ENCODE data around the gene CNGA3.
A peak's percentile ranks its signal among the peaks of the same experiment; 100 is the strongest.

CNGA3 gene

GRCh38 chr2:98378901-98379300 is 32.6 kb downstream of the CNGA3 start:
- no peaks in the 10 kb centered on the region for H3K79me2 ChIP-seq (ENCODE audit: control insufficient read depth, insufficient read depth, low read length)
- H3K4me1 ChIP-seq (ENCODE audit: control insufficient read depth, low read depth, low read length): peaks cover 7% of the 10 kb centered on the region
- no peak overlapping the region for H3K56ac ChIP-seq (ENCODE audit: low read length)
- DNase-seq: no peak
- H2BK15ac ChIP-seq (replicated peaks; ENCODE audit: low read depth): no peak overlapping the region
- H3K36me3 ChIP-seq (ENCODE audit: control insufficient read depth, insufficient read depth, low read length): no peaks in the 10 kb centered on the region
- no peak overlapping the region for H2BK120ac ChIP-seq (ENCODE audit: low read depth, low read length)
- no peak overlapping the region for H3K23ac ChIP-seq (ENCODE audit: low read length)
- H3K4me3 ChIP-seq (ENCODE audit: low read length): no peak overlapping the region
- H3K4me2 ChIP-seq (ENCODE audit: low read length): no peak overlapping the region
- no peak overlapping the region for H2AK5ac ChIP-seq (ENCODE audit: low read length)
- H4K8ac ChIP-seq (ENCODE audit: low read depth, low read length): no peak overlapping the region
- H3K27ac ChIP-seq (ENCODE audit: low read depth, low read length): no peak overlapping the region
- no CpG with 5 or more reads among the region's 4 CpGs for WGBS (ENCODE audit: extremely low coverage, insufficient coverage, low lambda C conversion rate)
- no peak overlapping the region for H4K5ac ChIP-seq (ENCODE audit: low read length)
- no peak overlapping the region for H2BK5ac ChIP-seq (ENCODE audit: low read length)
- no peak overlapping the region for H3K18ac ChIP-seq (ENCODE audit: low read length)
- H3K9ac ChIP-seq (ENCODE audit: low read length): no peak overlapping the region
- H3K79me1 ChIP-seq (ENCODE audit: low read length): no peaks in the 10 kb centered on the region
- no peaks in the 10 kb centered on the region for H3K27me3 ChIP-seq (ENCODE audit: insufficient read depth, low read length, poor library complexity)
- no peak overlapping the region for H3K4ac ChIP-seq (ENCODE audit: low read depth, low read length)

- no peak overlapping the region for H4K8ac ChIP-seq (ENCODE audit: low read depth, low read length)
- H3K27ac ChIP-seq (ENCODE audit: low read depth, low read length): no peak overlapping the region
- H3K23ac ChIP-seq (ENCODE audit: low read length): no peak overlapping the region
- H3K18ac ChIP-seq (ENCODE audit: low read length): no peak overlapping the region
- no peak overlapping the region for H3K9ac ChIP-seq (ENCODE audit: low read length)
- no peak overlapping the region for H2BK15ac ChIP-seq (replicated peaks; ENCODE audit: low read depth)
- no peaks in the 10 kb centered on the region for H3K79me2 ChIP-seq (ENCODE audit: control insufficient read depth, insufficient read depth, low read length)
- H2BK5ac ChIP-seq (ENCODE audit: low read length): no peak overlapping the region
- no peaks in the 10 kb centered on the region for H3K79me1 ChIP-seq (ENCODE audit: low read length)
- H2AK5ac ChIP-seq (ENCODE audit: low read length): no peak overlapping the region
- no peak overlapping the region for H2BK120ac ChIP-seq (ENCODE audit: low read depth, low read length)
- DNase-seq: no peak
- peaks cover 5% of the 10 kb centered on the region for H3K4me1 ChIP-seq (ENCODE audit: control insufficient read depth, low read depth, low read length)
- H3K4me3 ChIP-seq (ENCODE audit: low read length): no peak overlapping the region
- no peak overlapping the region for H4K5ac ChIP-seq (ENCODE audit: low read length)
- no peak overlapping the region for H3K4ac ChIP-seq (ENCODE audit: low read depth, low read length)
- H3K4me2 ChIP-seq (ENCODE audit: low read length): no peak overlapping the region
- no peaks in the 10 kb centered on the region for H3K27me3 ChIP-seq (ENCODE audit: insufficient read depth, low read length, poor library complexity)
- no CpG with 5 or more reads among the region's 14 CpGs for WGBS (ENCODE audit: extremely low coverage, insufficient coverage, low lambda C conversion rate)
- no peak overlapping the region for H3K56ac ChIP-seq (ENCODE audit: low read length)
- no peaks in the 10 kb centered on the region for H3K36me3 ChIP-seq (ENCODE audit: control insufficient read depth, insufficient read depth, low read length)
These were observed 33.3 kb downstream of the CNGA3 start for GRCh38 chr2:98379311-98380202.

- Histone ChIP-seq H3K4me3 (ENCODE audit: low read length) (no peak overlapping the region), H3K36me3 (ENCODE audit: control insufficient read depth, insufficient read depth, low read length) (no peaks in the 10 kb centered on the region), H3K79me2 (ENCODE audit: control insufficient read depth, insufficient read depth, low read length) (no peaks in the 10 kb centered on the region), H3K56ac (ENCODE audit: low read length) (no peak overlapping the region), H2BK120ac (ENCODE audit: low read depth, low read length) (no peak overlapping the region), H3K9ac (ENCODE audit: low read length) (no peak overlapping the region), H4K5ac (ENCODE audit: low read length) (no peak overlapping the region), H3K23ac (ENCODE audit: low read length) (no peak overlapping the region), H2BK5ac (ENCODE audit: low read length) (no peak overlapping the region), H3K4ac (ENCODE audit: low read depth, low read length) (no peak overlapping the region), H4K8ac (ENCODE audit: low read depth, low read length) (no peak overlapping the region), H3K27ac (ENCODE audit: low read depth, low read length) (no peak overlapping the region), H3K4me1 (ENCODE audit: control insufficient read depth, low read depth, low read length) (peaks cover 5% of the 10 kb centered on the region), H3K27me3 (ENCODE audit: insufficient read depth, low read length, poor library complexity) (no peaks in the 10 kb centered on the region), H3K4me2 (ENCODE audit: low read length) (no peak overlapping the region), H3K79me1 (ENCODE audit: low read length) (no peaks in the 10 kb centered on the region), H3K18ac (ENCODE audit: low read length) (no peak overlapping the region), H2AK5ac (ENCODE audit: low read length) (no peak overlapping the region), H2BK15ac (replicated peaks; ENCODE audit: low read depth) (no peak overlapping the region)
- WGBS (ENCODE audit: extremely low coverage, insufficient coverage, low lambda C conversion rate): no CpG with 5 or more reads among the region's 7 CpGs
- no peak for DNase-seq
These were observed 33.9 kb downstream of the CNGA3 start for GRCh38 chr2:98380203-98380535.

GRCh38 chr2:98381494-98381893 is 35.2 kb downstream of the CNGA3 start:
- H3K4me2 ChIP-seq (ENCODE audit: low read length): no peak overlapping the region
- H2BK15ac ChIP-seq (replicated peaks; ENCODE audit: low read depth): no peak overlapping the region

GRCh38 chr2:98382086-98382485 is 35.8 kb downstream of the CNGA3 start:
- Histone ChIP-seq H3K56ac (ENCODE audit: low read length) (peak overlapping the region; percentile 31), H3K79me2 (ENCODE audit: control insufficient read depth, insufficient read depth, low read length) (no peaks in the 10 kb centered on the region), H3K4me1 (ENCODE audit: control insufficient read depth, low read depth, low read length) (peaks cover 5% of the 10 kb centered on the region), H2BK120ac (ENCODE audit: low read depth, low read length) (no peak overlapping the region), H3K36me3 (ENCODE audit: control insufficient read depth, insufficient read depth, low read length) (no peaks in the 10 kb centered on the region), H3K79me1 (ENCODE audit: low read length) (no peaks in the 10 kb centered on the region), H2BK15ac (replicated peaks; ENCODE audit: low read depth) (no peak overlapping the region), H3K23ac (ENCODE audit: low read length) (no peak overlapping the region), H4K5ac (ENCODE audit: low read length) (no peak overlapping the region), H3K18ac (ENCODE audit: low read length) (no peak overlapping the region), H3K9ac (ENCODE audit: low read length) (no peak overlapping the region), H3K27ac (ENCODE audit: low read depth, low read length) (no peak overlapping the region), H2BK5ac (ENCODE audit: low read length) (peak overlapping the region; percentile 40), H2AK5ac (ENCODE audit: low read length) (no peak overlapping the region), H3K4me3 (ENCODE audit: low read length) (no peak overlapping the region), H3K27me3 (ENCODE audit: insufficient read depth, low read length, poor library complexity) (no peaks in the 10 kb centered on the region), H3K4me2 (ENCODE audit: low read length) (no peak overlapping the region), H4K8ac (ENCODE audit: low read depth, low read length) (no peak overlapping the region), H3K4ac (ENCODE audit: low read depth, low read length) (no peak overlapping the region)
- WGBS (ENCODE audit: extremely low coverage, insufficient coverage, low lambda C conversion rate): no CpG with 5 or more reads among the region's 11 CpGs
- DNase-seq: no peak

More at GRCh38 chr2:98381494-98381893, 35.2 kb downstream of the CNGA3 start:
- Histone ChIP-seq H2BK120ac (ENCODE audit: low read depth, low read length) (no peak overlapping the region), H3K56ac (ENCODE audit: low read length) (no peak overlapping the region), H3K9ac (ENCODE audit: low read length) (no peak overlapping the region), H3K18ac (ENCODE audit: low read length) (no peak overlapping the region), H3K4me3 (ENCODE audit: low read length) (no peak overlapping the region), H3K4me1 (ENCODE audit: control insufficient read depth, low read depth, low read length) (peaks cover 5% of the 10 kb centered on the region), H3K4ac (ENCODE audit: low read depth, low read length) (no peak overlapping the region), H3K79me2 (ENCODE audit: control insufficient read depth, insufficient read depth, low read length) (no peaks in the 10 kb centered on the region), H3K79me1 (ENCODE audit: low read length) (no peaks in the 10 kb centered on the region), H3K23ac (ENCODE audit: low read length) (no peak overlapping the region), H2AK5ac (ENCODE audit: low read length) (no peak overlapping the region), H2BK5ac (ENCODE audit: low read length) (no peak overlapping the region), H3K36me3 (ENCODE audit: control insufficient read depth, insufficient read depth, low read length) (no peaks in the 10 kb centered on the region), H3K27ac (ENCODE audit: low read depth, low read length) (no peak overlapping the region), H4K8ac (ENCODE audit: low read depth, low read length) (no peak overlapping the region), H3K27me3 (ENCODE audit: insufficient read depth, low read length, poor library complexity) (no peaks in the 10 kb centered on the region), H4K5ac (ENCODE audit: low read length) (no peak overlapping the region)
- peak; percentile 26 for DNase-seq
- WGBS (ENCODE audit: extremely low coverage, insufficient coverage, low lambda C conversion rate): no CpG with 5 or more reads among the region's 8 CpGs

- DNase-seq: no peak
- WGBS (ENCODE audit: extremely low coverage, insufficient coverage, low lambda C conversion rate): no CpG with 5 or more reads among the region's 7 CpGs
These were observed 36.5 kb downstream of the CNGA3 start for GRCh38 chr2:98382739-98383138.

More at GRCh38 chr2:98382739-98383138, 36.5 kb downstream of the CNGA3 start:
- no peak overlapping the region for H2BK15ac ChIP-seq (replicated peaks; ENCODE audit: low read depth)
- H3K23ac ChIP-seq (ENCODE audit: low read length): no peak overlapping the region
- H3K18ac ChIP-seq (ENCODE audit: low read length): no peak overlapping the region
- no peaks in the 10 kb centered on the region for H3K36me3 ChIP-seq (ENCODE audit: control insufficient read depth, insufficient read depth, low read length)
- H3K4ac ChIP-seq (ENCODE audit: low read depth, low read length): no peak overlapping the region
- peak overlapping the region; percentile 85 for H3K56ac ChIP-seq (ENCODE audit: low read length)
- no peak overlapping the region for H3K27ac ChIP-seq (ENCODE audit: low read depth, low read length)
- no peak overlapping the region for H2AK5ac ChIP-seq (ENCODE audit: low read length)
- H3K4me3 ChIP-seq (ENCODE audit: low read length): no peak overlapping the region
- no peaks in the 10 kb centered on the region for H3K27me3 ChIP-seq (ENCODE audit: insufficient read depth, low read length, poor library complexity)
- peak overlapping the region; percentile 42 for H3K9ac ChIP-seq (ENCODE audit: low read length)
- H3K4me1 ChIP-seq (ENCODE audit: control insufficient read depth, low read depth, low read length): peaks cover 5% of the 10 kb centered on the region
- H3K4me2 ChIP-seq (ENCODE audit: low read length): no peak overlapping the region
- H4K5ac ChIP-seq (ENCODE audit: low read length): no peak overlapping the region
- H4K8ac ChIP-seq (ENCODE audit: low read depth, low read length): no peak overlapping the region
- H3K79me2 ChIP-seq (ENCODE audit: control insufficient read depth, insufficient read depth, low read length): no peaks in the 10 kb centered on the region
- no peak overlapping the region for H2BK120ac ChIP-seq (ENCODE audit: low read depth, low read length)
- no peaks in the 10 kb centered on the region for H3K79me1 ChIP-seq (ENCODE audit: low read length)
- H2BK5ac ChIP-seq (ENCODE audit: low read length): peak overlapping the region; percentile 92

Data from mesendoderm (in vitro differentiated cells).